HEK293 (cell line): ENCODE measurements around the gene DNAJB8.

ENCODE experiments used
- CTCF ChIA-PET: fragments of 350-600 bp; formaldehyde crosslinking; extraction: SDS; loops from one replicate; lab custom pipeline; 2021; ENCODE audit warnings: antibody characterized with exemption; lab: Yijun Ruan, JAX
- POLR2A ChIA-PET: fragments of 300-600 bp; formaldehyde crosslinking; extraction: SDS; loops from one replicate; lab custom pipeline; 2020; ENCODE audit warnings: antibody characterized with exemption, inconsistent platforms; lab: Yijun Ruan, JAX
- H3K27ac ChIP-seq: fragments of 200-500 bp; sonication (Bioruptor generic); 2 replicates; pipeline ENCODE4 v1.5.1; 2014; ENCODE audit warnings: low read depth, low read length, control low read depth, inconsistent platforms; ENCODE audit errors: extremely low read depth
- H3K36me3 ChIP-seq, 2 experiments: fragments of 200-500 bp in 1 of 2; sonication (Bioruptor generic) in 1 of 2; 1 replicate in 1 of 2; 2 replicates in 1 of 2; pipeline ENCODE4 v1.5.1; 2014 to 2017; ENCODE audit warnings: inconsistent platforms in 2 of 2, low read length in 2 of 2; ENCODE audit not compliant: control insufficient read depth in 2 of 2, insufficient read depth in 1 of 2
- H3K4me1 ChIP-seq: fragments of 200-500 bp; sonication (Bioruptor generic); 2 replicates; pipeline ENCODE4 v1.5.1; 2014; ENCODE audit warnings: mild to moderate bottlenecking, low read length, inconsistent platforms; ENCODE audit not compliant: control insufficient read depth, insufficient read depth
- H3K4me3 ChIP-seq: 2 replicates; pipeline ENCODE4 v1.5.1; 2011; ENCODE audit warnings: low read depth, mild to moderate bottlenecking, control low read depth, low read length, moderate library complexity
- H3K9me3 ChIP-seq: fragments of 200-500 bp; sonication (Bioruptor generic); 2 replicates; pipeline ENCODE4 v1.5.1; 2014; ENCODE audit warnings: low read depth, low read length, inconsistent platforms; ENCODE audit not compliant: control insufficient read depth, insufficient read depth
- ATF2 ChIP-seq: fragments of 450-650 bp; formaldehyde crosslinking; IDR thresholded peaks from 2 replicates; pipeline ENCODE4 v1.5.1; 2016; ENCODE audit warnings: missing biosample characterization, missing genetic modification characterization, low read depth
- GLI4 ChIP-seq: fragments of 450-650 bp; formaldehyde crosslinking; IDR thresholded peaks from 2 replicates; pipeline ENCODE4 v1.5.1; 2016; ENCODE audit warnings: missing biosample characterization, missing genetic modification characterization
- REPIN1 ChIP-seq: fragments of 450-650 bp; formaldehyde crosslinking; IDR thresholded peaks from 2 replicates; pipeline ENCODE4 v1.5.1; 2017; ENCODE audit warnings: missing biosample characterization, missing genetic modification characterization, low read depth
- SCRT1 ChIP-seq: fragments of 450-650 bp; formaldehyde crosslinking; IDR thresholded peaks from 2 replicates; pipeline ENCODE4 v1.5.1; 2016; ENCODE audit warnings: missing biosample characterization, missing genetic modification characterization, borderline replicate concordance
- ZNF223 ChIP-seq: fragments of 450-650 bp; formaldehyde crosslinking; IDR thresholded peaks from 2 replicates; pipeline ENCODE4 v1.5.1; 2016; ENCODE audit warnings: missing biosample characterization, missing genetic modification characterization
- ZNF350 ChIP-seq: fragments of 450-650 bp; formaldehyde crosslinking; IDR thresholded peaks from 2 replicates; pipeline ENCODE4 v1.5.0; 2017; ENCODE audit warnings: missing biosample characterization, mild to moderate bottlenecking, missing genetic modification characterization
- ZNF391 ChIP-seq: fragments of 450-650 bp; formaldehyde crosslinking; IDR thresholded peaks from 2 replicates; pipeline ENCODE4 v1.5.1; 2016; ENCODE audit warnings: low read depth, missing biosample characterization, missing genetic modification characterization, borderline replicate concordance
- ZNF501 ChIP-seq: fragments of 450-650 bp; formaldehyde crosslinking; IDR thresholded peaks from 2 replicates; pipeline ENCODE4 v1.5.1; 2016; ENCODE audit warnings: missing biosample characterization, missing genetic modification characterization
- ZNF530 ChIP-seq: fragments of 450-650 bp; formaldehyde crosslinking; IDR thresholded peaks from 2 replicates; pipeline ENCODE4 v1.5.1; 2016; ENCODE audit warnings: low read depth, missing biosample characterization, missing genetic modification characterization
- ZNF548 ChIP-seq: fragments of 450-650 bp; formaldehyde crosslinking; IDR thresholded peaks from 2 replicates; pipeline ENCODE4 v1.5.1; 2016; ENCODE audit warnings: missing biosample characterization, missing genetic modification characterization
- ZNF645 ChIP-seq: fragments of 450-650 bp; formaldehyde crosslinking; IDR thresholded peaks from 2 replicates; pipeline ENCODE4; 2016; ENCODE audit warnings: missing biosample characterization, missing genetic modification characterization
- ZNF670 ChIP-seq: fragments of 450-650 bp; formaldehyde crosslinking; IDR thresholded peaks from 2 replicates; pipeline ENCODE4 v1.5.1; 2016; ENCODE audit warnings: missing biosample characterization, missing genetic modification characterization, low read depth
- ZNF792 ChIP-seq: fragments of 450-650 bp; formaldehyde crosslinking; IDR thresholded peaks from 2 replicates; pipeline ENCODE4 v1.5.1; 2016; ENCODE audit warnings: missing biosample characterization, missing genetic modification characterization
- ZNF843 ChIP-seq: fragments of 450-650 bp; formaldehyde crosslinking; IDR thresholded peaks from 2 replicates; pipeline ENCODE4 v1.5.1; 2016; ENCODE audit warnings: missing biosample characterization, missing genetic modification characterization
- TF ChIP-seq, protein P1 (sequence below): fragments of 450-650 bp; formaldehyde crosslinking; IDR thresholded peaks from 2 replicates; pipeline ENCODE4 v1.5.1; 2016; ENCODE audit warnings: missing biosample characterization, missing genetic modification characterization, borderline replicate concordance
- TF ChIP-seq, protein P2 (sequence below): fragments of 450-650 bp; formaldehyde crosslinking; optimal IDR thresholded peaks from 2 replicates; pipeline ENCODE3; 2016; ENCODE audit warnings: missing biosample characterization, mild to moderate bottlenecking, missing genetic modification characterization
- TF ChIP-seq, protein P3 (sequence below): fragments of 450-650 bp; formaldehyde crosslinking; IDR thresholded peaks from 2 replicates; pipeline ENCODE4 v1.5.1; 2016; ENCODE audit warnings: missing biosample characterization, missing genetic modification characterization
- TF ChIP-seq, protein P4 (sequence below): fragments of 450-650 bp; formaldehyde crosslinking; IDR thresholded peaks from 2 replicates; pipeline ENCODE4 v1.5.1; 2016; ENCODE audit warnings: missing biosample characterization, missing genetic modification characterization
- TF ChIP-seq, protein P5 (sequence below): fragments of 450-650 bp; formaldehyde crosslinking; IDR thresholded peaks from 2 replicates; pipeline ENCODE4 v1.5.1; 2016; ENCODE audit warnings: missing biosample characterization, missing genetic modification characterization

DNAJB8 gene

DNA sequence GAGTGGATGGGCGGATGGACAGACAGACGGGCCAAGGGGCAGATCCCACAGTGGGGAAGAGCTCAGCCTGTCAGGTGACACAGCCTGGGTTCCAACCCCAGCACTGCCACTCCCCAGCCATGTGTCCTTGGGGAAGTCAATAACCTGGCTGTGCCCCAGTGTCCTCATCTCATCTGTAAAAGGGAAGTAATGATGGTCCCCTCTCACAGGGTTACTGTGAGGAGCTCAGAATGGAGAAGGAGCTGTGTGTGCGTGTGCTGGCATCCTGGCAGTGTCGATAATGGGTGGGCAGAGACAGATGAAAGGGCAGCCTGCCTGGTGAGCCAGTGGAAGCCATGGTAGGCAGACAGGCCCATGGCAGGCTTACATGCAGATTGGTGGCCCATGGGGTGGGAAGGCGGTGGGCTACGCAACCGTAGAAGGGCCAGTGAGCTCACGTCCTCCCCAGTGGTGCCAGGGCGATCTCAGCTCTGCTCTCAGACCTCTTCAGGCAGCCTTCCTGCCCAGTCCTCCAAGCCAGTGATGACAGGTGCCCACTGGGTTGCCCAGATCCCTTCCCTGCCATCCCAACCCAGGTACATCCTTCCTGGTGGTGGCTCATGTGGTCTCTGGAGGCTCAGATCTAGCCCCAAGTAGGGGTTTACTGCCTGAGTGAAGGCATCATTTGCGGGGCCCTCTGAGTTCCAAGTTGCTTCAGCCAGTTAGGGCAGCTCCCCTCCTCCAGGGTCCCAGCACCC, 2.3 kb upstream of the DNAJB8 start:
- POLR2A ChIA-PET: no interaction called here

More for the DNA sequence above, 2.3 kb upstream of the DNAJB8 start:
- CTCF ChIA-PET: interaction anchor here (0.6 to 0.7 kb wide), 2 partner anchors 29 to 321 kb away, joined by 3 read pairs; no protein-coding TSS in a partner anchor
- Histone ChIP-seq H3K4me1 (no peaks in the 10 kb centered on the region), H3K27ac (no peak overlapping the region), H3K4me3 (no peak overlapping the region), H3K9me3 (no peaks in the 10 kb centered on the region), H3K36me3 (no peaks in the 10 kb centered on the region)
- TF ChIP-seq ZNF501 (no peak), ZNF350 (no peak), GLI4 (tag by site-specific recombination) (no peak), ZNF645 (no peak), ATF2 (no peak), ZNF391 (tag by site-specific recombination) (no peak), ZNF670 (tag by site-specific recombination) (no peak), SCRT1 (no peak), ZNF223 (tag by site-specific recombination) (no peak), ZNF843 (no peak), ZNF792 (tag by site-specific recombination) (no peak), REPIN1 (tag by site-specific recombination) (no peak), ZNF530 (no peak), ZNF548 (tag by site-specific recombination) (no peak)
- TF ChIP-seq, protein P1, sequence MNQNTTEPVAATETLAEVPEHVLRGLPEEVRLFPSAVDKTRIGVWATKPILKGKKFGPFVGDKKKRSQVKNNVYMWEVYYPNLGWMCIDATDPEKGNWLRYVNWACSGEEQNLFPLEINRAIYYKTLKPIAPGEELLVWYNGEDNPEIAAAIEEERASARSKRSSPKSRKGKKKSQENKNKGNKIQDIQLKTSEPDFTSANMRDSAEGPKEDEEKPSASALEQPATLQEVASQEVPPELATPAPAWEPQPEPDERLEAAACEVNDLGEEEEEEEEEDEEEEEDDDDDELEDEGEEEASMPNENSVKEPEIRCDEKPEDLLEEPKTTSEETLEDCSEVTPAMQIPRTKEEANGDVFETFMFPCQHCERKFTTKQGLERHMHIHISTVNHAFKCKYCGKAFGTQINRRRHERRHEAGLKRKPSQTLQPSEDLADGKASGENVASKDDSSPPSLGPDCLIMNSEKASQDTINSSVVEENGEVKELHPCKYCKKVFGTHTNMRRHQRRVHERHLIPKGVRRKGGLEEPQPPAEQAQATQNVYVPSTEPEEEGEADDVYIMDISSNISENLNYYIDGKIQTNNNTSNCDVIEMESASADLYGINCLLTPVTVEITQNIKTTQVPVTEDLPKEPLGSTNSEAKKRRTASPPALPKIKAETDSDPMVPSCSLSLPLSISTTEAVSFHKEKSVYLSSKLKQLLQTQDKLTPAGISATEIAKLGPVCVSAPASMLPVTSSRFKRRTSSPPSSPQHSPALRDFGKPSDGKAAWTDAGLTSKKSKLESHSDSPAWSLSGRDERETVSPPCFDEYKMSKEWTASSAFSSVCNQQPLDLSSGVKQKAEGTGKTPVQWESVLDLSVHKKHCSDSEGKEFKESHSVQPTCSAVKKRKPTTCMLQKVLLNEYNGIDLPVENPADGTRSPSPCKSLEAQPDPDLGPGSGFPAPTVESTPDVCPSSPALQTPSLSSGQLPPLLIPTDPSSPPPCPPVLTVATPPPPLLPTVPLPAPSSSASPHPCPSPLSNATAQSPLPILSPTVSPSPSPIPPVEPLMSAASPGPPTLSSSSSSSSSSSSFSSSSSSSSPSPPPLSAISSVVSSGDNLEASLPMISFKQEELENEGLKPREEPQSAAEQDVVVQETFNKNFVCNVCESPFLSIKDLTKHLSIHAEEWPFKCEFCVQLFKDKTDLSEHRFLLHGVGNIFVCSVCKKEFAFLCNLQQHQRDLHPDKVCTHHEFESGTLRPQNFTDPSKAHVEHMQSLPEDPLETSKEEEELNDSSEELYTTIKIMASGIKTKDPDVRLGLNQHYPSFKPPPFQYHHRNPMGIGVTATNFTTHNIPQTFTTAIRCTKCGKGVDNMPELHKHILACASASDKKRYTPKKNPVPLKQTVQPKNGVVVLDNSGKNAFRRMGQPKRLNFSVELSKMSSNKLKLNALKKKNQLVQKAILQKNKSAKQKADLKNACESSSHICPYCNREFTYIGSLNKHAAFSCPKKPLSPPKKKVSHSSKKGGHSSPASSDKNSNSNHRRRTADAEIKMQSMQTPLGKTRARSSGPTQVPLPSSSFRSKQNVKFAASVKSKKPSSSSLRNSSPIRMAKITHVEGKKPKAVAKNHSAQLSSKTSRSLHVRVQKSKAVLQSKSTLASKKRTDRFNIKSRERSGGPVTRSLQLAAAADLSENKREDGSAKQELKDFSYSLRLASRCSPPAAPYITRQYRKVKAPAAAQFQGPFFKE (tag by site-specific recombination): no peak
- TF ChIP-seq, protein P2, sequence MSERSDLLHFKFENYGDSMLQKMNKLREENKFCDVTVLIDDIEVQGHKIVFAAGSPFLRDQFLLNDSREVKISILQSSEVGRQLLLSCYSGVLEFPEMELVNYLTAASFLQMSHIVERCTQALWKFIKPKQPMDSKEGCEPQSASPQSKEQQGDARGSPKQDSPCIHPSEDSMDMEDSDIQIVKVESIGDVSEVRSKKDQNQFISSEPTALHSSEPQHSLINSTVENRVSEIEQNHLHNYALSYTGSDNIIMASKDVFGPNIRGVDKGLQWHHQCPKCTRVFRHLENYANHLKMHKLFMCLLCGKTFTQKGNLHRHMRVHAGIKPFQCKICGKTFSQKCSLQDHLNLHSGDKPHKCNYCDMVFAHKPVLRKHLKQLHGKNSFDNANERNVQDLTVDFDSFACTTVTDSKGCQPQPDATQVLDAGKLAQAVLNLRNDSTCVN: no peak
- TF ChIP-seq, protein P3, sequence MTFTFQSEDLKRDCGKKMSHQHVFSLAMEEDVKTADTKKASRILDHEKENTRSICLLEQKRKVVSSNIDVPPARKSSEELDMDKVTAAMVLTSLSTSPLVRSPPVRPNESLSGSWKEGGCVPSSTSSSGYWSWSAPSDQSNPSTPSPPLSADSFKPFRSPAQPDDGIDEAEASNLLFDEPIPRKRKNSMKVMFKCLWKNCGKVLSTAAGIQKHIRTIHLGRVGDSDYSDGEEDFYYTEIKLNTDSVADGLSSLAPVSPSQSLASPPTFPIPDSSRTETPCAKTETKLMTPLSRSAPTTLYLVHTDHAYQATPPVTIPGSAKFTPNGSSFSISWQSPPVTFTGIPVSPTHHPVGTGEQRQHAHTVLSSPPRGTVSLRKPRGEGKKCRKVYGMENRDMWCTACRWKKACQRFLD (tag by site-specific recombination): no peak
- TF ChIP-seq, protein P4, sequence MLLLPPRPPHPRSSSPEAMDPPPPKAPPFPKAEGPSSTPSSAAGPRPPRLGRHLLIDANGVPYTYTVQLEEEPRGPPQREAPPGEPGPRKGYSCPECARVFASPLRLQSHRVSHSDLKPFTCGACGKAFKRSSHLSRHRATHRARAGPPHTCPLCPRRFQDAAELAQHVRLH (tag by site-specific recombination): no peak
- TF ChIP-seq, protein P5, sequence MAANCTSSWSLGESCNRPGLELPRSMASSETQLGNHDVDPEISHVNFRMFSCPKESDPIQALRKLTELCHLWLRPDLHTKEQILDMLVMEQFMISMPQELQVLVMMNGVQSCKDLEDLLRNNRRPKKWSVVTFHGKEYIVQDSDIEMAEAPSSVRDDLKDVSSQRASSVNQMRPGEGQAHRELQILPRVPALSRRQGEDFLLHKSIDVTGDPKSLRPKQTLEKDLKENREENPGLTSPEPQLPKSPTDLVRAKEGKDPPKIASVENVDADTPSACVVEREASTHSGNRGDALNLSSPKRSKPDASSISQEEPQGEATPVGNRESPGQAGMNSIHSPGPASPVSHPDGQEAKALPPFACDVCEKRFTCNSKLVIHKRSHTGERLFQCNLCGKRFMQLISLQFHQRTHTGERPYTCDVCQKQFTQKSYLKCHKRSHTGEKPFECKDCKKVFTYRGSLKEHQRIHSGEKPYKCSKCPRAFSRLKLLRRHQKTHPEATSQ (tag by site-specific recombination): no peak
